DND-41 (cell line): ENCODE results near the gene PLD3.
"Not testable (repeated sequence)": the region's sequence is repeated elsewhere in the genome, so short reads cannot be mapped to it uniquely, and the experiment has no call there.

Experiments
- ATAC-seq: fragments of 200-7000 bp; cut with Tn5 transposase; 3 replicates; pipeline ENCODE4 v1.9.1; 2021; ENCODE audit warnings: low read depth; ENCODE audit not compliant: insufficient read depth
- DNase-seq: peaks from one replicate; pipeline ENCODE4 v3.0.0-alpha.2; 2020
- H2AFZ ChIP-seq: 2 replicates; pipeline ENCODE4 v1.6.0; 2012; ENCODE audit warnings: low read depth, low read length
- H3K27ac ChIP-seq: 2 replicates; pipeline ENCODE4 v1.5.1; 2012; ENCODE audit warnings: low read length, inconsistent platforms
- H3K27me3 ChIP-seq: fragments of 200-600 bp; sonication (generic); 2 replicates; pipeline ENCODE4 v1.6.0; 2012; ENCODE audit warnings: low read length, mild to moderate bottlenecking, inconsistent platforms; ENCODE audit not compliant: insufficient read depth, poor library complexity
- H3K36me3 ChIP-seq: 2 replicates; pipeline ENCODE4 v1.5.1; 2012; ENCODE audit warnings: low read length, inconsistent platforms; ENCODE audit not compliant: insufficient read depth
- H3K4me1 ChIP-seq: 2 replicates; pipeline ENCODE4 v1.5.1; 2012; ENCODE audit warnings: mild to moderate bottlenecking, low read length; ENCODE audit not compliant: insufficient read depth
- H3K4me2 ChIP-seq: 2 replicates; pipeline ENCODE4 v1.6.0; 2012; ENCODE audit warnings: mild to moderate bottlenecking, moderate library complexity, low read length, inconsistent platforms; ENCODE audit not compliant: insufficient read depth
- H3K4me3 ChIP-seq, 2 experiments: fragments of 200-600 bp in 1 of 2; shearing (Covaris generic) in 1 of 2; 2 replicates each; pipeline ENCODE4 v1.5.1; 2012 to 2016; ENCODE audit warnings: inconsistent platforms in 2 of 2, low read length in 2 of 2, mild to moderate bottlenecking in 2 of 2, low read depth in 1 of 2, moderate library complexity in 1 of 2
- H3K79me2 ChIP-seq: 2 replicates; pipeline ENCODE4 v1.6.0; 2012; ENCODE audit warnings: low read length, inconsistent platforms; ENCODE audit not compliant: insufficient read depth
- H3K9ac ChIP-seq: 2 replicates; pipeline ENCODE4 v1.6.0; 2012; ENCODE audit warnings: low read depth, mild to moderate bottlenecking, inconsistent platforms, low read length, moderate library complexity
- H3K9me3 ChIP-seq: 2 replicates; pipeline ENCODE4 v1.5.1; 2012; ENCODE audit warnings: low read length, moderate library complexity, mild to moderate bottlenecking, inconsistent platforms; ENCODE audit not compliant: insufficient read depth, severe bottlenecking
- H4K20me1 ChIP-seq: 2 replicates; pipeline ENCODE4 v1.6.0; 2012; ENCODE audit warnings: low read length; ENCODE audit not compliant: insufficient read depth
- CTCF ChIP-seq: IDR thresholded peaks from 2 replicates; pipeline ENCODE4 v1.5.1; 2012; ENCODE audit warnings: borderline replicate concordance, low read length, moderate library complexity, mild to moderate bottlenecking; ENCODE audit not compliant: poor library complexity, severe bottlenecking; ENCODE audit errors: extremely low read depth
- EZH2 ChIP-seq: IDR thresholded peaks from 3 replicates; pipeline ENCODE4 v1.6.1; 2012; ENCODE audit warnings: borderline replicate concordance, low read depth, mild to moderate bottlenecking, moderate library complexity, low read length, inconsistent platforms; ENCODE audit not compliant: severe bottlenecking

PLD3 gene

GRCh38 chr19:40323705-40324104 lies 24.8 kb upstream of the PLD3 start:
- H3K36me3 ChIP-seq: peaks cover 87% of the 10 kb centered on the region
- H3K27ac ChIP-seq: no peak overlapping the region
- no peak overlapping the region for H2AFZ ChIP-seq
- no peaks in the 10 kb centered on the region for H3K9me3 ChIP-seq
- H3K4me1 ChIP-seq: no peaks in the 10 kb centered on the region
- H3K9ac ChIP-seq: no peak overlapping the region
- H3K4me3 ChIP-seq: no peak overlapping the region
- ATAC-seq (no peak), DNase-seq (no peak)
- no peak overlapping the region for H3K4me2 ChIP-seq
- H3K27me3 ChIP-seq: no peaks in the 10 kb centered on the region
- peaks cover 19% of the 10 kb centered on the region; the same call in 1 of the 2 replicates for H4K20me1 ChIP-seq
- H3K79me2 ChIP-seq: no peaks in the 10 kb centered on the region
- TF ChIP-seq EZH2: no peak
- no peak for TF ChIP-seq CTCF

GRCh38 chr19:40326201-40326600 lies 22.3 kb upstream of the PLD3 start:
- DNase-seq (no peak), ATAC-seq (no peak)
- Histone ChIP-seq H3K9me3 (no peaks in the 10 kb centered on the region), H3K4me3 (no peak overlapping the region), H3K27ac (no peak overlapping the region), H3K4me2 (no peak overlapping the region), H4K20me1 (peaks cover 20% of the 10 kb centered on the region; the same call in 1 of the 2 replicates), H3K36me3 (peaks cover 88% of the 10 kb centered on the region), H2AFZ (no peak overlapping the region), H3K9ac (no peak overlapping the region), H3K79me2 (no peaks in the 10 kb centered on the region), H3K4me1 (no peaks in the 10 kb centered on the region), H3K27me3 (no peaks in the 10 kb centered on the region)
- TF ChIP-seq CTCF (no peak), EZH2 (no peak)

- peaks cover 81% of the 10 kb centered on the region for H3K36me3 ChIP-seq
- no peak overlapping the region for H3K4me3 ChIP-seq
- DNase-seq: no peak
- H3K4me2 ChIP-seq: no peak overlapping the region
- H3K4me1 ChIP-seq: no peaks in the 10 kb centered on the region
- no peaks in the 10 kb centered on the region for H3K9me3 ChIP-seq
- no peak overlapping the region for H2AFZ ChIP-seq
- H4K20me1 ChIP-seq: peaks cover 21% of the 10 kb centered on the region; the same call in 1 of the 2 replicates
- no peaks in the 10 kb centered on the region for H3K79me2 ChIP-seq
- no peak overlapping the region for H3K9ac ChIP-seq
- no peak for ATAC-seq
- no peaks in the 10 kb centered on the region for H3K27me3 ChIP-seq
- no peak for TF ChIP-seq CTCF
- no peak for TF ChIP-seq EZH2
- no peak overlapping the region for H3K27ac ChIP-seq
These were observed 17.4 kb upstream of the PLD3 start for GRCh38 chr19:40331052-40331451.

- Histone ChIP-seq H3K4me3 (no peak overlapping the region), H3K9me3 (no peaks in the 10 kb centered on the region), H4K20me1 (peaks cover 27% of the 10 kb centered on the region), H3K36me3 (peaks cover 79% of the 10 kb centered on the region), H3K4me1 (no peaks in the 10 kb centered on the region), H3K79me2 (peaks cover 12% of the 10 kb centered on the region), H3K27me3 (no peaks in the 10 kb centered on the region), H2AFZ (no peak overlapping the region), H3K27ac (no peak overlapping the region), H3K9ac (no peak overlapping the region), H3K4me2 (no peak overlapping the region)
- DNase-seq (no peak), ATAC-seq (no peak)
- TF ChIP-seq EZH2 (no peak), CTCF (no peak)
These were observed 15.8 kb upstream of the PLD3 start for GRCh38 chr19:40332669-40333068.

GRCh38 chr19:40333083-40333482 lies 15.4 kb upstream of the PLD3 start:
- not testable (repeated sequence) for H3K4me2 ChIP-seq, ATAC-seq

More at GRCh38 chr19:40333083-40333482, 15.4 kb upstream of the PLD3 start:
- not testable (repeated sequence) for H3K27me3 ChIP-seq, H3K4me3 ChIP-seq, H3K27ac ChIP-seq, H2AFZ ChIP-seq, H3K9ac ChIP-seq, H3K4me1 ChIP-seq, H3K9me3 ChIP-seq, DNase-seq
- H4K20me1 ChIP-seq: peaks cover 27% of the 10 kb centered on the region
- peaks cover 78% of the 10 kb centered on the region for H3K36me3 ChIP-seq
- peaks cover 15% of the 10 kb centered on the region for H3K79me2 ChIP-seq
